DMS53 treated with DMSO at 0.1 percent for 48 hours (cell line): ENCODE data around the gene CDV3.

ENCODE experiments used
- DNase-seq: peaks from one replicate; lab custom pipeline; 2025; ENCODE audit not compliant: unreplicated experiment; lab: John Stamatoyannopoulos, UW

The CDV3 gene

DNA sequence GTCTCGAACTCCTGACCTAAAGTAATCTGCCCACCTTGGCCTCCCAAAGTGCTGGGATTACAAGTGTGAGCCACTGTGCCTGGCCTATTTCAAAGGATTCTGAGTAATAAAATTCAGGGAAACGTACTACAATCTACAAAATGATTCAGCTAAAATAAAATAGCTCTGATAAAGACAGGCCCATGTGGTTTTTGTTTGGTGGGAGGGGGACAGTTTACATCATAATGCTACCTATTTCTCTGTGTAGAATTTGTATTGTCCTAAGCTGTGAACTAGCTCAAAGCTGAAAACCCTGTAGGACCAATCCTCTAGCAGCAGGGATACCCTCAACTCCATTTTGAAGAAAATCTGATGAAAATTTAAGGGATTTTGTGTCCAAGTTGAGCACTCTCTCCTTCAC lies 25.8 kb downstream of the CDV3 start:
- no peak for DNase-seq

- DNase-seq = no peak
These were observed 27.1 kb downstream of the CDV3 start for GRCh38 chr3:133600572-133601081.

DNA sequence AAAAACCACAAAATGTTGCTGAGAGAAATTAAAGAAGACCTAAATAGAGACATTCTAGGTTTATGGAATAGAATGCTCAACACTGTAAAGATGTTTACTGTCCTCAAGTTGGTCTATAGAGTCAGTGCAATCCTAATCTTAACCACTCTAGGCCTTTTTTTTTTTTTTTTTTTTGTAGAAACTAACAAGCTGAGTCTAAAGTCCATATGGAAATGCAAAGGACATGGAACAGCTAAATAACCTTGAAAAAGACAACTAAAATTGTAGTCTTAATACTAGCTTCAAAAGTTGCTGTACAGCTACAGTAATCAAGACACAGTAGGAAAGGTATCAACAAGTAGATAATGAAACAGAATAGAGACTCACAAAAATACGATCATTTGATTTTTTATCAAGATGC lies 32.9 kb downstream of the CDV3 start:
- DNase-seq = no peak

DNA sequence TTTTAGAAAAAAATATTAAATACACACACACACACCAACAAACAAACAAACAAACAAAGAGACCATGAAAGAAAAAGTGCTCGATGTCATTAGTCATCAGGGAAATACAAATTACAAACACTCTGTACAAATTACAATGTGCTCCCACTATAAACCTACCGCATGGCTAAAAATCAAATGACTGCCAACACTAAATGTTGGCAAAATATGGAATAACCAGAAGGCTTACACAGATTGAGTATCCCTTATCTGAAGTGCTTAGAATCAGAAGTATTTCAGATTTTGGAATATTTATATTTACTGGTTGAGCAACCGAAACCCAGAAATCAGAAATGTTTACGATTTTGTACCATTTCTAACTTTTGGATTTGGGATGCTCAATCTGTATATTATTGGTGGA lies 33.4 kb downstream of the CDV3 start:
- DNase-seq = no peak

DNA sequence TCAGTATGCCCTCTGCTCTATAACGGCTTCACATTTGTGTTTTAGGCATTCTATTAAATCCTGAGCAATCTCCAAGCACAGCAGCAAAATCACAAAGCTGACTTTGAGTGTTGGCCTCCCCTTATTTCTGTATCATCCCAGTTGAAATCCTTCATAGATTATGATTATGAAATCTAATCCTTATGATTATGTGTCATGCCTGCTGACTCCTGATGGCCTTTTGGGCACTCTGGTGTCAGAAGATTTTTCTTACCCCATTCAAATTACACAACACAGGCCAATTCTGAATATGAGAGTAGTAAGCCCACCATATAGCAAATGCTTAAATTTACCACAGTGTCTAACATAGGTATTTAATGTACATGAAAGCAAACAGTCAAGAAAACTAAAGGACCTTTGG lies 34.3 kb downstream of the CDV3 start:
- no peak for DNase-seq

DNA sequence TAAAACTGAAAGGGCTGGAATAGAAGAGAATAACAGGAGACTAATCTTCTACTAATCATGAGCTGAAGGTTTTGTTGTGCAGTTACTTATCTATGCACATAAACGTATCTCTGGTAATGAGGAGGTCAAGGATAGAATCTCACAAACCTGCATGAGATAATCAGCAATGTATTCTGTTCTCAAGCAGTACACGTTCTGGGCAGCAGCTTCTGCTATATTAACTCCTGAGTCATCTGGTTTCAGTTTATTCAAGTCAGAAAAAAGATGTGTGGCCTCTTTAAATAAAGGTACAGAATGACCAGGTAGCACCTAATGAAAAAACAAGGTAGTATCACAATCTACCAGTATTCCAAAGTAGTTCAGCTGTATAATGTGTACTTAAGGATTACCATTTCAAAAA lies 34.9 kb downstream of the CDV3 start:
- DNase-seq = no peak

GRCh38 chr3:133610031-133610430 lies 36.5 kb downstream of the CDV3 start:
- DNase-seq = no peak

- DNase-seq = no peak
These were observed 38.0 kb downstream of the CDV3 start for GRCh38 chr3:133611534-133611933.

GRCh38 chr3:133620066-133620784 lies 46.7 kb downstream of the CDV3 start:
- no peak for DNase-seq

DNA sequence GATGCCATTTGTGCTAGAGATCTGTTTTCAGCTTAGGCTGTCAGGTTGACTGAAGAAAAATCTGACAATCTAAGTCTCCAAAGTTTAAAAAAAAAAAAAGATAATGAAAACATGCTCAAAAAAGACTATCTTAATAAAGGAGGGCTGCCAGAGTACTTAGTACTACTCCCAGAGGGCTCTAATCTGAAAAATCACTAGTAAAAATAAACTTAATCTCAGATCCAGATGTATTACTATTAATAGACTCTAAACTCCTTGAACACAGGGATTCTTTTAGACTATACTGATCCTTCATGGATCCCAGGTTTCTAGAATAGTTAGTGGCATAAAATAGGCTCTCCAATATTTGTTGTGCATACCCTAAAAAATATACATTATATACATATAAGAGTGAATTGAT lies 54.3 kb downstream of the CDV3 start:
- no peak for DNase-seq

DNA sequence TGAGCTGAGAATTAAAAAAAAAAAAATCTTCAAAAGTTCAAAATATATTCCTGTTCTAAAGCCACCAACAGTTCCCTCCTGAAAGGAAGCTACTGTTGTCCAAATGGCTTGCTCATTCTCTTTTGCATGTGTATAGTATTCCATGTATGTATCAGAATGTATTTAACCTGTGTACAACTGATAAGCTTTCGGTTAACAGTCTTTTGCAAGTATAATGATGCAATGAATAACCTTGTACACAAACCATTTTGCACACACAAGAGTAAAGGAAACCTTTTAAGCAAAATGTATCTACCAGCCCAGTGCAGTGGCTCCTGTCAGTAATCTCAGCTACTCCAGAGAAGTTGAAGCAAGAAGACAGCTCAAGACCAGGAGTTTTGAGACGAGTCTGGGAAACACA lies 55.7 kb downstream of the CDV3 start:
- no peak for DNase-seq

DNA sequence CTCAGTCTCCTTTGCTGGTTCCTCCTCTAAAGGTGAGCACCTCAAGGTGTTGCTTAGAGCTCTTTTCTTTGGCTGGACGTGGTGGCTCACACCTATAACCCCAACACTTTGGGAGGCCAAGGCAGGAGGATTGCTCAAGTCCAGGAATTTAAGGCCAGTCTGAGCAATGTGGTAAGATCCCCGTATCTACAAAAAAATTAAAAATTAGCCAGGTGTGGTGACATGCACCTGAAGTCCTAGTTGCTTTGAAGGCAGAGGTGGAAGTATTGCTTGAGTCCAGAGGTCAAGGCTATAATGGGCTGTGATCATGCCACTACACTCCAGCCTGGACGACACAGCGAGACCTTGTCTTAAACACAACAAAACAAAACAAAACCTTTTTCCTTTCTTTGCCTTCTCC lies 60.0 kb downstream of the CDV3 start:
- no peak for DNase-seq
